ENCODE results near the gene EPAS1.
"Not testable (repeated sequence)": the region's sequence is repeated elsewhere in the genome, so short reads cannot be mapped to it uniquely, and the experiment has no call there.

EPAS1 gene

DNA sequence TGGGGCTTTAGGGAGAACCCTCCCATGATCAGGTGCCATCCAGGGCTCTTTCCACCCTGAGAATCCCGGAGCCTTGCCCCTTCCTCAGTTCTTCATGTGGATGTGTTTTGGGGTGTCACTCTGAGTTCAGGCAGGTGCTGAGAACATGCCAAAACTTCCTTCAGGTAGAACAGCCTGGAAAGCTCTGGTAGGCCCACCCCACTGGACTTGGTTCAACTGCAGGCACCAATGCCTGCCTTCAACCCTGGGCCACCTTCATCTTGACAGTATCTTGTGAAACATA lies 85.8 kb downstream of the EPAS1 start:
- no peak for DNase-seq (ENCODE audit: low read depth in 2 of 2)

- DNase-seq (ENCODE audit: low read depth in 2 of 2): no peak
Measured at GRCh38 chr2:46383784-46384456, 86.7 kb downstream of the EPAS1 start.

- no peak for DNase-seq (ENCODE audit: low read depth in 2 of 2)
Measured at GRCh38 chr2:46384457-46384815, 87.2 kb downstream of the EPAS1 start.

- DNase-seq (ENCODE audit: low read depth in 2 of 2): no peak
Measured at GRCh38 chr2:46385786-46386577, 88.8 kb downstream of the EPAS1 start.

- no peak for DNase-seq (ENCODE audit: low read depth in 2 of 2)
Measured at GRCh38 chr2:46386763-46387162, 89.6 kb downstream of the EPAS1 start.

- DNase-seq (ENCODE audit: low read depth in 2 of 2): no peak
Measured at GRCh38 chr2:46387292-46387691, 90.1 kb downstream of the EPAS1 start.

DNA sequence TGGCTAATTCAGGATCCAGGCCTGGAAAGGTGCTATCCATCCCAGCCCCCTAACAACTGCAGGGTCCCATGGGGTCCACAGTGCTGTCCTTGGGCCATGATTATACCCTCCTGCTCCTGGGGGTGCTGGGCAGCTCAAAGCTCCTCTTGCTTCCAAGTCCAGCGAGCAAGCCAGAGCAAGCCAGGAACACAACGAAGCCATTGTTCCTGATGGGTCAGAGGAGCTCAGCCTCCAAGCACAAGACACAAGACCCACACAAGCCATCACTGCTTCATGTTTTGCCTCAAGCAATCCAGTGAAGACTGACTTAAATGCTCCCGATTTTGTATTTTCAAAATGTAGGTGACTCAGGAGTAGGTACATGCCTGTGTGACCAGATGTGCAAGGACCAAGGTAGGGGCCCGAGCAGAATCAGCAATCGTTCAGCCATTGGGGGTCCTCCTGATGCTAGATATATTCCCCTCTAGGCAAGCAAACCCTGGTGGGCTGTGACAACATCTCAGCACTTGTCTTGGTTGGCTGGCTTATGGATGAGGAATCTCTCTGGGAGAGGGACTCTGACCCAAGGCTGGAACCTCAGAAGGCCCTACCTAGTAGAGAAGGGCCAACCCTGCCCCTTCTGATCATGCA lies 90.8 kb downstream of the EPAS1 start:
- no peak for DNase-seq (ENCODE audit: low read depth in 2 of 2)

DNA sequence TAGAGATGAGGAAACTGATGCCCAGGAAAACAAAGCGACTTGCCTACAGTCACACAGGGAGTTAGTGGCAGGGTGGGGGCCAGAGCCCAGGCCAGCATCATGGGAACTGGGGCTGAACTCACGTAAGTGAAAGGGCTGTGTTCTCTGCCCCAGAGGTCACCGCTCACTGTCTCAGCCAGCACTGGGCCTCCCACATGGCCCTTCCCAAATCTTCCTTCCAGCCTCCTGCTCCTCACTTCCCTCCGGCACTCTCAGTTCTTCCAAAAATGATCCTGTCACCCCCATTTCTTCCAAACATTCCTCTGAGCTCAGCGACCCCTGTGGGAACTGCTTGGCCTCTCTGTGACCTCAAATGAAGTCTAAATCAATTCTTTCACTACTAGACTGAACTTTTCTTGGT lies 91.7 kb downstream of the EPAS1 start:
- DNase-seq (ENCODE audit: low read depth in 2 of 2): no peak

- no peak for DNase-seq (ENCODE audit: low read depth in 2 of 2)
Measured at GRCh38 chr2:46389417-46389916, 92.3 kb downstream of the EPAS1 start.

- DNase-seq (ENCODE audit: low read depth in 2 of 2): no peak
Measured at GRCh38 chr2:46390036-46390435, 92.8 kb downstream of the EPAS1 start.

GRCh38 chr2:46390901-46391395 lies 93.7 kb downstream of the EPAS1 start:
- DNase-seq (ENCODE audit: low read depth in 2 of 2): no peak

DNA sequence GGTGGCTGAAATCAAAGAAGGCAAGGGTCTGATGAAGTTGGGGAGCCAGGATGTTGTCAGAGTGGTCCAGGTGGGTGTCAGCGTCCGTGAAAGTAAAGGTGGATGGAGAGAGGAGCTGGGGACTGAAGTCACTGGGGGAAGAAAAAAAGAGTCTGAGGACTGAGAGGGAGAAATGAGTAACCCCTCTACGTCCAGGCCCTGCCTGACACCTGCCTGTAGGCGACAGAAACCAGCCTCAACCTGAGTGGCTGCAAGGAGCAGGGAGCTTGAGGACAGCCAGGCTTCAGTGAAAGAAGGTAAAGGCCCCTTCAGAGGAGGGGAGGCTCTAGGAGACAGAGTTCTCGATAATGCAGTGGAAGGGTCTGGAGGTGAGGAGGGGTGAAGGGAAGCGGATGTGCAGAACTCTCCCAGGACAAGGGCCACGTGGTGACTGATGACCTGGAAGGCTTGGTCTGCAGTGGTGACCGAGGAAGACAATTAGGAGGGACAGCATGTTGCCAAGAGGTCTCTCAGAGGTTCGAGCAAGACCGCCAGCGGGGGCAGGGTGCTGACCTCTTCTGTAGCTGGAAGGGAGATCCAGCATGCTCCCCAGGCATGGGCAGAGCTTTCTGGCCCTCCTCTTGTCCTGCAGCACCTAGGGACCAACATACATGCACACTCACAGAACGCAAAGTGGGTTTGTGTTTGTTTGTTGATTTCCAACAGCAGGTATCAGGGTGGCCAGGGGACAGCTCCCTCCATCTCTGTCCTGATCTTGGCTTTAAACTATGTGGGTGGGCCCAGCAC lies 95.5 kb downstream of the EPAS1 start:
- no peak for DNase-seq (ENCODE audit: low read depth in 2 of 2)

- DNase-seq (ENCODE audit: low read depth in 2 of 2): no peak
Measured at GRCh38 chr2:46393347-46393820, 96.2 kb downstream of the EPAS1 start.

GRCh38 chr2:46393865-46394264 lies 96.7 kb downstream of the EPAS1 start:
- no peak for DNase-seq (ENCODE audit: low read depth in 2 of 2)

DNA sequence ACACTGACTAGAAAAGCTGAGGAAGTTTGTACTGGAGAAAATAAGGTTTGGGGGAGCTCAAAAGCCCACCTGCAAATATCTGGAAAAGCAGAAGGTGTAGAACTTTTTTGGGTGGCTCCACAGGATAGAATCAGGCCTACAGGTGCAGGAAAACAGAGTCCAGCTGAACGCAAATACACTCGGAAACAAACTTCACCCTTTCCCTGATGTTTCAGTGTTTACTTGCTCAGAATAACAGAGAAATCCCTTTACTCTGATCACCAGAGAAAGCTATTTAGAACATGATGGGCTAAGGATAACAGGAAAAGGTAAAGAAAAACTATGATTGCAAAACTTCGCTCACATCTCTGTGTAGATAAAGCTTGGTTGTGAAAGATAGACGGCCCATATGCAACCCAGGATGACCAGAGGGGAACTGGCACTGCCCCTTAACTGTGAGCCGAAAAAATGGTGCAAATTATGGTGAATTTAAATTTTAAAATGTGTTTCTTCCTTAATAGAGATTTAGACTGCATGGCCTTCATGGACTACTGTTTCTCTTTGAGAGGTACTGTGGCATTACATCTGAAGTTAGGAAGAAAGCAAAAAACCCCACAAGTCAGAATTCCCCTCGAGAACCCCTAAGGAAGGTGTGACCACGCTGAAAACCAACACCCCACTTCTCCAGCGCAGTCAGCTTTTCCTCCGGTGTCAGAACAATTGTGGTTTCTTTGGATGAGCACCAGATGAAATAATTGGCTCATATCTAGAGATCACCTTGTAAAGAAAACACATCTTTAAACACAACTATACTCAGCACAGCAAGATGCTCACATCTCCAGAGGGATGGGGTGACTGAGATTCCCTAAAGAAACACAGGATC lies 97.7 kb downstream of the EPAS1 start:
- DNase-seq (ENCODE audit: low read depth in 2 of 2): no peak

DNA sequence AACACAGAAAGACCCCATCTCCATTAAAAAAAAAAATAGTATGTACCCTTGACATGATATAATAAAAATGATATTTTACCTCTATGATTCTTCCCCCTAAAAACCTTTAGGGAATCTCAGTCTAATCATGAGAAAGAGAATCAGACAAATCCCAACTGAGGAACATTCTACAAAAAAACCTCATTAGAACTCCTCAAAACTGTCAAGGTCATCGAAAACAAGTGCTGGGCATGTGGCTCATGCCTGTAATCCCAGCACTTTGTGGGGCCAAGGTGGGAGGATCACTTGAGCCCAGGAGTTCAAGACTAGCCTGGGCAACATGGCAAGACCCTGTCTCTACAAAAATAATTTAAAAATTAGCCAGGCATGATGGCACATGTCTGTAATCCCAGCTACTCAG lies 98.5 kb downstream of the EPAS1 start:
- DNase-seq (ENCODE audit: low read depth in 2 of 2): not testable (repeated sequence)

- no peak for DNase-seq (ENCODE audit: low read depth in 2 of 2)
Measured at GRCh38 chr2:46400016-46400415, 102.8 kb downstream of the EPAS1 start.

DNA sequence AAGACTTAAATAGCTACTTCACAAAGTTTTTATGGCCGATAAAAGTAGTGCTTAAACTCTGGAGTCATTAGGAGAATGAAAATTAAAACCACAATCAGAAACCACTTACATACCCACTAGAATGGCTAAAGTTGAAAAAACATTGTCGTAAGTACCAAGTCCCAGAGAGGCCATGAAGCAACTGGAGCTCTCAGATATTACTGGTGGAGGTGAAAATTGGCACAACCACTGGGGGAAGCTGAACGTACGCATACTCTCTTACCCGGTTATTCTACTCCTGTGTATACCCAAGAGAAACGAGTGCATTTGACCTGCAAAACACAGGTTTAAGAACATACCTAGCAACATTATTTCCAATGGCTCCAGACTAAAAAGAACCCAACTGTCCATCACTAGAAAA lies 105.7 kb downstream of the EPAS1 start:
- DNase-seq (ENCODE audit: low read depth in 2 of 2): no peak

GRCh38 chr2:46404181-46404759 lies 107.1 kb downstream of the EPAS1 start:
- no peak for DNase-seq (ENCODE audit: low read depth in 2 of 2)

DNA sequence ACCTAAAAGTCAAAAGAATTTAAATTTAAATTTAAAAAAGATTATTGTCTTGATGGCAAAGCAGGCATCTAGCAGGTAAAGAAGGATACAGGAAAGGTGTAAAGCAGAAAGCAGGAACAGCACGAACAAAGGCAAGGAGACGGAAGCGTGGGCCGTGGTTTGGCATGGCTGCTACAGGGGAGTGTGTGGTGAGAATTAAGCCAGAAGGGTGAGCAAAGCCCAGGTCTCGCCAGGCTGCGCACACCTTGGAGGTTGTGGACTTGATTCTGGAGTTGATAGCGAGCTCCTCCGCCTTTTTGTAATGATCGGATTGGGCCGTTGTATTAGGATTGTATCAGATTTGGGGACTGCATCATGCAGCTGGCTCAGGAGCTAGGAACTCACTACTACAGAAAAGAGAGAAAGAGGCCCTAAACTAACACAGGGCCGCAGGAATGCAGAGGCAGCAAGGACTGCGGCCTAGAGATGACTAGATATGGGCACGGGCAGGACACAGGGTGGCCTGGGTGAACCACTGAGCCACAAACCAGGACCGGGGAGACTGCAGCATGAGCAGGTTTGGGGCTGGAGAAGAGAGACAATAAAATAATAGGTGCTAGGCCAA lies 110.7 kb downstream of the EPAS1 start:
- no peak for DNase-seq (ENCODE audit: low read depth in 2 of 2)
